Measurements from ENCODE around the gene NRAP. TPM values are rescaled to one million over a fixed set of nuclear protein-coding genes. Genes with fewer than 3 reads are reported as not detected.

The NRAP gene
- polyA plus RNA-seq, 3 donors = not detected

GRCh38 chr10:113589201-113589770 is 74.6 kb downstream of the NRAP start:
- H3K4me3 Mint-ChIP-seq = no peak overlapping the region
- H3K9me3 Mint-ChIP-seq = no peaks in the 10 kb centered on the region
- Histone ChIP-seq H3K9ac (ENCODE audit: insufficient read depth, low read length, poor library complexity, severe bottlenecking) (no peak overlapping the region), H3K4me1 (ENCODE audit: control insufficient read depth in 1 of 2, insufficient read depth in 2 of 2, low read length in 2 of 2) (no peaks in the 10 kb centered on the region), H3K27ac (ENCODE audit: low read depth in 1 of 2, low read length in 2 of 2) (no peak overlapping the region), H3K27me3 (ENCODE audit: control insufficient read depth in 2 of 2, insufficient read depth in 2 of 2, low read length in 2 of 2) (no peaks in the 10 kb centered on the region), H3K36me3 (replicated peaks in 1 of 2; ENCODE audit: control insufficient read depth in 1 of 2, insufficient read depth in 2 of 2, low read length in 2 of 2) (no peaks in the 10 kb centered on the region), H3K4me2 (replicated peaks; ENCODE audit: extremely low read depth, low read length, poor library complexity, severe bottlenecking) (no peak overlapping the region), H3K9me3 (replicated peaks in 1 of 2; ENCODE audit: control insufficient read depth in 1 of 2, insufficient read depth in 1 of 2, low read length in 2 of 2) (no peaks in the 10 kb centered on the region), H4K20me1 (ENCODE audit: insufficient read depth, low read length) (no peaks in the 10 kb centered on the region), H3K79me2 (ENCODE audit: insufficient read depth, low read length) (no peaks in the 10 kb centered on the region), H3K4me3 (replicated peaks in 1 of 3; ENCODE audit: low read depth in 2 of 3, low read length in 3 of 3) (no peak overlapping the region), H2AFZ (ENCODE audit: insufficient read depth, low read depth, low read length, poor library complexity, severe bottlenecking) (no peak overlapping the region)
- TF ChIP-seq CTCF (IDR thresholded peaks at IDR 0.05) = no peak
- no peaks in the 10 kb centered on the region for H3K36me3 Mint-ChIP-seq
- no peak overlapping the region for H3K27ac Mint-ChIP-seq
- H3K4me1 Mint-ChIP-seq = no peaks in the 10 kb centered on the region
- 94% methylated on average over 13 of the region's 13 CpGs for WGBS (ENCODE audit: insufficient coverage)
- intact Hi-C loops (cut with micrococcal nuclease) = no loop called here
- DNase-seq = no peak
- peaks cover 0 to 5% (median 1%) of the 10 kb centered on the region in 3 donors for H3K27me3 Mint-ChIP-seq (ENCODE audit: low read depth in 3 of 3)

- no peak overlapping the region for H3K9ac ChIP-seq (ENCODE audit: insufficient read depth, low read length, poor library complexity, severe bottlenecking)
- no peaks in the 10 kb centered on the region for H3K36me3 ChIP-seq (replicated peaks in 1 of 2; ENCODE audit: control insufficient read depth in 1 of 2, insufficient read depth in 2 of 2, low read length in 2 of 2)
- Mint-ChIP-seq H3K27me3 (ENCODE audit: low read depth in 3 of 3) (peaks cover 2 to 5% (median 4%) of the 10 kb centered on the region in 3 donors), H3K4me1 (no peaks in the 10 kb centered on the region), H3K9me3 (no peaks in the 10 kb centered on the region), H3K36me3 (no peaks in the 10 kb centered on the region), H3K4me3 (no peak overlapping the region), H3K27ac (no peak overlapping the region)
- H3K9me3 ChIP-seq (replicated peaks in 1 of 2; ENCODE audit: control insufficient read depth in 1 of 2, insufficient read depth in 1 of 2, low read length in 2 of 2) = no peaks in the 10 kb centered on the region
- no peak overlapping the region for H3K4me3 ChIP-seq (replicated peaks in 1 of 3; ENCODE audit: low read depth in 2 of 3, low read length in 3 of 3)
- H3K4me1 ChIP-seq (ENCODE audit: control insufficient read depth in 1 of 2, insufficient read depth in 2 of 2, low read length in 2 of 2) = no peaks in the 10 kb centered on the region
- no peaks in the 10 kb centered on the region for H4K20me1 ChIP-seq (ENCODE audit: insufficient read depth, low read length)
- no CpG with 5 or more reads among the region's 1 CpG for WGBS (ENCODE audit: insufficient coverage)
- H3K4me2 ChIP-seq (replicated peaks; ENCODE audit: extremely low read depth, low read length, poor library complexity, severe bottlenecking) = no peak overlapping the region
- TF ChIP-seq CTCF (IDR thresholded peaks at IDR 0.05) = no peak
- no peak for DNase-seq
- intact Hi-C loops (cut with micrococcal nuclease) = no loop called here
- H3K79me2 ChIP-seq (ENCODE audit: insufficient read depth, low read length) = no peaks in the 10 kb centered on the region
- H3K27me3 ChIP-seq (ENCODE audit: control insufficient read depth in 2 of 2, insufficient read depth in 2 of 2, low read length in 2 of 2) = no peaks in the 10 kb centered on the region
- no peak overlapping the region for H3K27ac ChIP-seq (ENCODE audit: low read depth in 1 of 2, low read length in 2 of 2)
- H2AFZ ChIP-seq (ENCODE audit: insufficient read depth, low read depth, low read length, poor library complexity, severe bottlenecking) = no peak overlapping the region
Observed at GRCh38 chr10:113585949-113586348, 77.9 kb downstream of the NRAP start.
